ENCODE results near the gene LIMCH1. TPM values are rescaled to one million over a fixed set of nuclear protein-coding genes. Genes with fewer than 3 reads are reported as not detected.

The LIMCH1 gene
- total and polyA plus RNA-seq, 10 donors, result 14.4 to 434 (median 212) TPM

DNA sequence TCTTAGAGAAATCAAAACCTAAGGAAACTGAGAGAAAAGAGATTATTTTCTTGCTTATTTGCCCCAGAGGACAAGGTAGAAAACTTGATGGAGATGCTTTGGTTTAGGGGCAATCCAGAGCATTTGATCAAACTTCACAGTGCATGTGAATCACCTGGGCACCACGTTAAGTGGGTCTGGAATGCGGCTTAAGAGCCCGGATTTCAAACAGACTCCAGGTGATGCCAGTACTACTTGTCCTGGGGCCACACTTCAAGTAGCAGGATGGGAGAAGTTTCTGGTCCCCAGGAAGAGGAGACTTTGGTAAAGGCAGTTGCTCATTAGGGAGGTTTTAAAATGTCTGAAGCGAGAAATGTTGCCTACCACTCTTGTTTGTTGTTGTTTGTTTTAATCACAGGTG lies 158.8 kb downstream of the LIMCH1 start:
- Histone ChIP-seq H3K27me3 (replicated peaks in 1 of 7) (peaks cover 0 to 11% (median 0%) of the 10 kb centered on the region in 7 donors), H3K9me3 (no peaks in the 10 kb centered on the region), H3K36me3 (peaks cover 0 to 40% (median 0%) of the 10 kb centered on the region in 6 donors), H3K4me3 (no peak overlapping the region), H3K27ac (no peak overlapping the region), H3K4me1 (peaks cover 0 to 5% (median 0%) of the 10 kb centered on the region in 6 donors)
- no peak for DNase-seq
- intact Hi-C loops (cut with DNase I; ENCODE audit: low total_unique reads), result no loop called here
- WGBS, 5 donors, result 73 to 91% (median 84%) methylated on average over 4 of the region's 4 CpGs
- TF ChIP-seq, protein P1, sequence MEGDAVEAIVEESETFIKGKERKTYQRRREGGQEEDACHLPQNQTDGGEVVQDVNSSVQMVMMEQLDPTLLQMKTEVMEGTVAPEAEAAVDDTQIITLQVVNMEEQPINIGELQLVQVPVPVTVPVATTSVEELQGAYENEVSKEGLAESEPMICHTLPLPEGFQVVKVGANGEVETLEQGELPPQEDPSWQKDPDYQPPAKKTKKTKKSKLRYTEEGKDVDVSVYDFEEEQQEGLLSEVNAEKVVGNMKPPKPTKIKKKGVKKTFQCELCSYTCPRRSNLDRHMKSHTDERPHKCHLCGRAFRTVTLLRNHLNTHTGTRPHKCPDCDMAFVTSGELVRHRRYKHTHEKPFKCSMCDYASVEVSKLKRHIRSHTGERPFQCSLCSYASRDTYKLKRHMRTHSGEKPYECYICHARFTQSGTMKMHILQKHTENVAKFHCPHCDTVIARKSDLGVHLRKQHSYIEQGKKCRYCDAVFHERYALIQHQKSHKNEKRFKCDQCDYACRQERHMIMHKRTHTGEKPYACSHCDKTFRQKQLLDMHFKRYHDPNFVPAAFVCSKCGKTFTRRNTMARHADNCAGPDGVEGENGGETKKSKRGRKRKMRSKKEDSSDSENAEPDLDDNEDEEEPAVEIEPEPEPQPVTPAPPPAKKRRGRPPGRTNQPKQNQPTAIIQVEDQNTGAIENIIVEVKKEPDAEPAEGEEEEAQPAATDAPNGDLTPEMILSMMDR (IDR thresholded peaks at IDR 0.05 in 8 of 11, conservative IDR thresholded peaks at IDR 0.05 in 3 of 11), result no peak
- TF ChIP-seq POLR2AphosphoS5 (IDR thresholded peaks at IDR 0.05), result no peak
- no peak for TF ChIP-seq POLR2A (IDR thresholded peaks at IDR 0.05)

DNA sequence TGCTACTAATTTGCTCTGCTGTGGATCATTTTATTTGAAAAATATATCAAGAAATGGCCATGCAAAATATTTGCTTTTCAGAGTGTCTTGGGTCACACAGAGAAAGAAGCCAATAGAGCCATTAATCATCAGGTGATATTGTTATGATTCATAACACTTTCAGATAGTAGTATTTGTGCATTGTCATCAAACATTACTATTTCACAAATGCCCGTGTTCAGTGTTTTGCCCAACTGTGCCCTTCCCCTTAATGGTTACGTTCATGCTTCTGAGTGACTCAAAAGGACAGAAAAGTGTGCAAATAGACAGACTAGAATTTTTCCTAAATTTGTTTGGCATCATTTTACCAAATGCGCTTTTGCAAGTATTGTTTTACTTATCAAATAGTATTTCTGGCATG lies 164.0 kb downstream of the LIMCH1 start:
- Histone ChIP-seq H3K36me3 (peaks cover 0 to 12% (median 0%) of the 10 kb centered on the region in 6 donors), H3K27me3 (replicated peaks in 1 of 7) (peaks cover 0 to 35% (median 0%) of the 10 kb centered on the region in 7 donors), H3K9me3 (no peaks in the 10 kb centered on the region), H3K4me3 (no peak overlapping the region), H3K27ac (no peak overlapping the region), H3K4me1 (no peaks in the 10 kb centered on the region)
- no peak for DNase-seq
- TF ChIP-seq, protein P1 (IDR thresholded peaks at IDR 0.05 in 8 of 11, conservative IDR thresholded peaks at IDR 0.05 in 3 of 11), result no peak
- TF ChIP-seq POLR2A (IDR thresholded peaks at IDR 0.05) (no peak), POLR2AphosphoS5 (IDR thresholded peaks at IDR 0.05) (no peak)
- 72 to 91% (median 76%) methylated on average over 3 of the region's 3 CpGs for WGBS, 5 donors
- intact Hi-C loops (cut with DNase I; ENCODE audit: low total_unique reads), result no loop called here

DNA sequence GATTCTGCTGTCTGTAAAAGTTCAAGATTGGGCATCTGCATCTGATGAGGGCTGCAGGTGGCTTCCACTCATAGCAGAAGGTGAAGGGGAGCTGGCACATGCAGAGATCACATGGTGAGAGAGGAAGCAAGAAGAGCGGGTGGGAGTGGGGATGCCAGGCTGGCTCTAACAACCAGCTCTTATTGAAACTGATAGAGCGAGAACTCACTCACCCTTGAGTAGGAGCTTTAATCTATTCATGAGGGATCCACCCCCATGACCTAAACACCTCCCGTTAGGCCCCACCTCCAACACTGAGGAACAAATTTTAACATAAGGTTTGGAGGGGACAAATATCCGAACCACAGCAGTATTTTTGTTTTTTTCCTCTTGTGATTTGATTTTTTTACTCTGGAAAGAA lies 164.8 kb downstream of the LIMCH1 start:
- Histone ChIP-seq H3K4me3 (no peak overlapping the region), H3K36me3 (peaks cover 0 to 7% (median 0%) of the 10 kb centered on the region in 6 donors), H3K27me3 (replicated peaks in 1 of 7) (peaks cover 0 to 37% (median 0%) of the 10 kb centered on the region in 7 donors), H3K4me1 (no peaks in the 10 kb centered on the region), H3K27ac (no peak overlapping the region), H3K9me3 (no peaks in the 10 kb centered on the region)
- 59 to 78% (median 72%) methylated on average over 4 of the region's 4 CpGs for WGBS, 5 donors
- no peak for DNase-seq
- intact Hi-C loops (cut with DNase I; ENCODE audit: low total_unique reads), result no loop called here
- no peak for TF ChIP-seq POLR2A (IDR thresholded peaks at IDR 0.05)
- TF ChIP-seq POLR2AphosphoS5 (IDR thresholded peaks at IDR 0.05), result no peak
- TF ChIP-seq, protein P1 (IDR thresholded peaks at IDR 0.05 in 8 of 11, conservative IDR thresholded peaks at IDR 0.05 in 3 of 11), result no peak

- TF ChIP-seq POLR2AphosphoS5 (IDR thresholded peaks at IDR 0.05) (no peak), POLR2A (IDR thresholded peaks at IDR 0.05) (no peak)
- TF ChIP-seq, protein P1 (IDR thresholded peaks at IDR 0.05 in 8 of 11, conservative IDR thresholded peaks at IDR 0.05 in 3 of 11), result no peak
- DNase-seq, result no peak
- WGBS, 5 donors, result 59 to 77% (median 65%) methylated on average over 3 of the region's 3 CpGs
- Histone ChIP-seq H3K4me1 (no peaks in the 10 kb centered on the region), H3K4me3 (no peak overlapping the region), H3K27ac (no peak overlapping the region), H3K27me3 (replicated peaks in 1 of 7) (peaks cover 0 to 38% (median 0%) of the 10 kb centered on the region in 7 donors), H3K36me3 (no peaks in the 10 kb centered on the region), H3K9me3 (no peaks in the 10 kb centered on the region)
- intact Hi-C loops (cut with DNase I; ENCODE audit: low total_unique reads), result no loop called here
Measured at GRCh38 chr4:41703785-41704184, 165.8 kb downstream of the LIMCH1 start.
